ENCODE results near the gene ZNRF1. TPM values are rescaled to one million over a fixed set of nuclear protein-coding genes. Genes with fewer than 3 reads are reported as not detected.

ZNRF1 gene
- total RNA-seq, 1 donor from 2014 or later = 66.1 TPM

- Mint-ChIP-seq H3K4me1 (ENCODE audit: low read depth) (no peaks in the 10 kb centered on the region), H3K27ac (no peak overlapping the region), H3K4me3 (ENCODE audit: low read depth) (no peak overlapping the region), H3K9me3 (ENCODE audit: low read depth) (no peaks in the 10 kb centered on the region), H3K36me3 (ENCODE audit: insufficient read depth) (peaks cover 5% of the 10 kb centered on the region), H3K27me3 (no peaks in the 10 kb centered on the region)
- TF ChIP-seq, protein P1, sequence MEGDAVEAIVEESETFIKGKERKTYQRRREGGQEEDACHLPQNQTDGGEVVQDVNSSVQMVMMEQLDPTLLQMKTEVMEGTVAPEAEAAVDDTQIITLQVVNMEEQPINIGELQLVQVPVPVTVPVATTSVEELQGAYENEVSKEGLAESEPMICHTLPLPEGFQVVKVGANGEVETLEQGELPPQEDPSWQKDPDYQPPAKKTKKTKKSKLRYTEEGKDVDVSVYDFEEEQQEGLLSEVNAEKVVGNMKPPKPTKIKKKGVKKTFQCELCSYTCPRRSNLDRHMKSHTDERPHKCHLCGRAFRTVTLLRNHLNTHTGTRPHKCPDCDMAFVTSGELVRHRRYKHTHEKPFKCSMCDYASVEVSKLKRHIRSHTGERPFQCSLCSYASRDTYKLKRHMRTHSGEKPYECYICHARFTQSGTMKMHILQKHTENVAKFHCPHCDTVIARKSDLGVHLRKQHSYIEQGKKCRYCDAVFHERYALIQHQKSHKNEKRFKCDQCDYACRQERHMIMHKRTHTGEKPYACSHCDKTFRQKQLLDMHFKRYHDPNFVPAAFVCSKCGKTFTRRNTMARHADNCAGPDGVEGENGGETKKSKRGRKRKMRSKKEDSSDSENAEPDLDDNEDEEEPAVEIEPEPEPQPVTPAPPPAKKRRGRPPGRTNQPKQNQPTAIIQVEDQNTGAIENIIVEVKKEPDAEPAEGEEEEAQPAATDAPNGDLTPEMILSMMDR (IDR thresholded peaks at IDR 0.05; ENCODE audit: unreplicated experiment) = no peak
- no peak for DNase-seq (ENCODE audit: low spot score, unreplicated experiment)
Measured at GRCh38 chr16:75029854-75030253, 31.0 kb downstream of the ZNRF1 start.

DNA sequence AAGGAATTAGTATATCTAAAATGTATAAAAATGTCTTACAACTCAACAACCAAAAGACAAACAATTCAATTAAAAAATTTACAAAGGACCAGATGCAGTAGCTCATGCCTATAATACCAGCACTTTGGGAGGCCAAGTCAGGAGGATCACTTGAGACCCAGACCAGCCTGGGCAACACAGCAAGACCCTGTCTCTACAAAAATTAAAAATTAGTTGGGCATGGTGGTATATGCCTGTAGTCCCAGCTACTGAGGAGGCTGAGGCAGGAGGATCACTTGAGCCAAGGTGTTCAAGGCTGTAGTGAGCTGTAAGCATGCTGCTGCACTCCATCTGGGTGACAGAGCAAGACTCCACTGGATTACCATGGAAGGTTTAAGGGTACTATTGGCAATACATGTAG lies 33.8 kb downstream of the ZNRF1 start:
- peaks cover 6% of the 10 kb centered on the region for H3K9me3 Mint-ChIP-seq (ENCODE audit: low read depth)
- TF ChIP-seq, protein P1 (IDR thresholded peaks at IDR 0.05; ENCODE audit: unreplicated experiment) = no peak
- H3K27ac Mint-ChIP-seq = no peak overlapping the region
- DNase-seq (ENCODE audit: low spot score, unreplicated experiment) = no peak
- no peaks in the 10 kb centered on the region for H3K4me1 Mint-ChIP-seq (ENCODE audit: low read depth)
- H3K4me3 Mint-ChIP-seq (ENCODE audit: low read depth) = no peak overlapping the region
- peaks cover 15% of the 10 kb centered on the region for H3K36me3 Mint-ChIP-seq (ENCODE audit: insufficient read depth)
- no peaks in the 10 kb centered on the region for H3K27me3 Mint-ChIP-seq

- Mint-ChIP-seq H3K36me3 (ENCODE audit: insufficient read depth) (peaks cover 19% of the 10 kb centered on the region), H3K27me3 (no peaks in the 10 kb centered on the region), H3K9me3 (ENCODE audit: low read depth) (peaks cover 9% of the 10 kb centered on the region), H3K4me3 (ENCODE audit: low read depth) (no peak overlapping the region), H3K27ac (peak overlapping the region; percentile 49), H3K4me1 (ENCODE audit: low read depth) (no peaks in the 10 kb centered on the region)
- TF ChIP-seq, protein P1 (IDR thresholded peaks at IDR 0.05; ENCODE audit: unreplicated experiment) = no peak
- no peak for DNase-seq (ENCODE audit: low spot score, unreplicated experiment)
Measured at GRCh38 chr16:75035410-75035968, 36.7 kb downstream of the ZNRF1 start.

DNA sequence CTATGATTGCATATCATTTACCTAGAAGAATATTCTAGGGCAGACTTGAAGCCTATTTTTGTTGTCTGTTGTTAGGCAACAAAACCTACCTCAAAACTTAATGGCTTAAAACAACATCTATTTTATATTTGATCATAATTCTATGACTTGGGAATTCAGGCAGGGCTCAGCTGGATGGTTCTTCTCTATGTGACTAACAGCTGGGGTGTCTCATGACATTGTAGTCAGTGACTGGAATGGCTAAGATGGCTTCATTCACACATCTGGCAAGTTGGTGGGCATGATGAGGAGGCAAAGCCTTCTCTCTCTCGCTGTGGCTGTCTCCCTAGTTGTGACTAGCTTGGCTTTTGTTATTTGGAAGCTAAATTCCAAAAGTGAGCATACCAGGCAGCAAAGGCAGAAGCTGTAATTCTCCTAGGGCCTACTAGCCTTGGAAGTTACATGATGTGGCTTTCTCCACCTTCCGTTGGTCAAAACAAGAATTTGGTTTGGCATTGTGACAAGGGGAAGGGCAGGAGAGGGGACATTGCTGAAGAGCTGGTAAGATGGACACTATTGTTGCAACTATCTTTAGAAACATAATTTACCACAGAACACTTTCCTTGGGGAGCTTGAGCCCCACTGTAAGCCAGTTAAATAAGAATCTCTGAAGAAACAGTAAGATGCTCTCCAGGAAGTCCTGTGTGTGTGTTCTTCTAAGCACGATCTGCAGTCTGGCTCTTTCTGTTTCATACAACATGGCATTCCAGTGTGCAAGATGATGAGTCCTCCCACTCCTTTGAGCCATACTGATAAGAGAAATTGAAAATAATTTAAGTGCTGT lies 39.4 kb downstream of the ZNRF1 start:
- no peaks in the 10 kb centered on the region for H3K27me3 Mint-ChIP-seq
- no peak overlapping the region for H3K27ac Mint-ChIP-seq

GRCh38 chr16:75039941-75040340 lies 41.1 kb downstream of the ZNRF1 start:
- TF ChIP-seq, protein P1 (IDR thresholded peaks at IDR 0.05; ENCODE audit: unreplicated experiment) = no peak
- DNase-seq (ENCODE audit: low spot score, unreplicated experiment) = no peak
- peaks cover 12% of the 10 kb centered on the region for H3K4me1 Mint-ChIP-seq (ENCODE audit: low read depth)
- H3K4me3 Mint-ChIP-seq (ENCODE audit: low read depth) = no peak overlapping the region
- peaks cover 16% of the 10 kb centered on the region for H3K36me3 Mint-ChIP-seq (ENCODE audit: insufficient read depth)
- peaks cover 9% of the 10 kb centered on the region for H3K9me3 Mint-ChIP-seq (ENCODE audit: low read depth)
- H3K27ac Mint-ChIP-seq = no peak overlapping the region
- no peaks in the 10 kb centered on the region for H3K27me3 Mint-ChIP-seq

More for the DNA sequence above, 39.4 kb downstream of the ZNRF1 start:
- Mint-ChIP-seq H3K4me1 (ENCODE audit: low read depth) (peaks cover 9% of the 10 kb centered on the region), H3K4me3 (ENCODE audit: low read depth) (no peak overlapping the region), H3K9me3 (ENCODE audit: low read depth) (peaks cover 9% of the 10 kb centered on the region), H3K36me3 (ENCODE audit: insufficient read depth) (peaks cover 18% of the 10 kb centered on the region)
- DNase-seq (ENCODE audit: low spot score, unreplicated experiment) = no peak
- TF ChIP-seq, protein P1 (IDR thresholded peaks at IDR 0.05; ENCODE audit: unreplicated experiment) = no peak
